Karpas-422 (cell line): Measurements from ENCODE around the gene RCSD1. TPM values are rescaled to one million over a fixed set of nuclear protein-coding genes. Genes with fewer than 3 reads are reported as not detected.

Experiments used
- DNase-seq: peaks from one replicate; pipeline ENCODE4 v3.0.0-alpha.2; 2015
- H2AFZ ChIP-seq: fragments of 200-600 bp; sonication (generic); 2 replicates; pipeline ENCODE4 v1.6.1; 2014; ENCODE audit warnings: antibody characterized with exemption, low read length, mixed read lengths
- H3K27ac ChIP-seq: fragments of 200-600 bp; sonication (generic); 2 replicates; pipeline ENCODE4 v1.5.1; 2014; ENCODE audit warnings: mild to moderate bottlenecking, low read length, moderate library complexity
- H3K27me3 ChIP-seq: fragments of 200-600 bp; sonication (generic); 2 replicates; pipeline ENCODE4 v1.6.1; 2014; ENCODE audit warnings: low read length, mixed read lengths
- H3K36me3 ChIP-seq: fragments of 200-600 bp; sonication (generic); 2 replicates; pipeline ENCODE4 v1.6.1; 2014; ENCODE audit warnings: low read length, mixed read lengths; ENCODE audit not compliant: insufficient read depth
- H3K4me1 ChIP-seq: fragments of 200-600 bp; sonication (generic); 2 replicates; pipeline ENCODE4 v1.6.1; 2014; ENCODE audit warnings: mild to moderate bottlenecking, low read length, mixed read lengths
- H3K4me2 ChIP-seq: fragments of 200-600 bp; sonication (generic); 2 replicates; pipeline ENCODE4 v1.6.1; 2014; ENCODE audit warnings: low read length, low read depth, mild to moderate bottlenecking; ENCODE audit not compliant: poor library complexity, severe bottlenecking
- H3K4me3 ChIP-seq: fragments of 200-600 bp; sonication (generic); 2 replicates; pipeline ENCODE4 v1.5.1; 2014; ENCODE audit warnings: mild to moderate bottlenecking, antibody characterized with exemption, low read length, mixed read lengths
- H3K79me2 ChIP-seq: fragments of 200-600 bp; sonication (generic); 2 replicates; pipeline ENCODE4 v1.6.1; 2014; ENCODE audit warnings: mild to moderate bottlenecking, low read length, mixed read lengths
- H3K9ac ChIP-seq: fragments of 200-600 bp; sonication (generic); 2 replicates; pipeline ENCODE4 v1.6.0; 2014; ENCODE audit warnings: low read length
- H3K9me2 ChIP-seq: fragments of 200-600 bp; sonication (generic), shearing (Covaris generic); replicated peaks from 2 replicates; pipeline ENCODE4 v1.6.0; 2014; ENCODE audit warnings: mild to moderate bottlenecking, low read length, moderate library complexity; ENCODE audit not compliant: insufficient read depth
- H3K9me3 ChIP-seq: fragments of 300-700, 200-600 bp; sonication (generic); 2 replicates; pipeline ENCODE4 v1.6.1; 2014; ENCODE audit warnings: low read length, mixed read lengths
- H4K20me1 ChIP-seq: fragments of 200-600 bp; sonication (generic); 2 replicates; pipeline ENCODE4 v1.6.1; 2014; ENCODE audit warnings: mild to moderate bottlenecking, antibody characterized with exemption, low read length, low read depth; ENCODE audit not compliant: insufficient read depth
- total RNA-seq: library from RNA; depleted of rRNA; stranded (reverse); fragments of >200 nt; shearing (Covaris generic); gene quantifications from 2 replicates; pipeline ENCODE4 v1.2.3, GENCODE V29; 2014; ENCODE audit warnings: low replicate concordance

Gene RCSD1
- total RNA-seq, 1 experiment from 2014 or later: 85.4 TPM

DNA sequence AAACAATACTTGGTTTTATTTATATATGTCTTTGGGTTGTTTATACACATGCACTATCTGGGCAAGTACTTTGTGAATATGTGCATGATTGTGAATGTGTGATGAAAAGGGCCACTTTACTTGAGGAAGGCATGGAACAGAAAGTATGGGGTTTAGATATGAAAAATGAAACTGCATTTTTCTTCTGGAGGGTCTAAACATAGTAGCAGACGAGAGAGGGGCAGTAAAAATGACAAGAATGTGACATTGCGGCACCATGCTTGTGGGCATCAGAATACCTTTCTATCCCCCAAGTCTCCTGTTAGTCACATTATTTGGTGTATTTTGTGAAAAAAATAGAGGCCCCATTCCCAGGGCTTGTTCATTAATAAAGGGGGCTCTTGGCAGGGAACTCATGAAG, 76.3 kb downstream of the RCSD1 start:
- Histone ChIP-seq H3K4me3 (peak overlapping the region; percentile 13; the same call in 1 of the 2 replicates), H3K27me3 (no peaks in the 10 kb centered on the region), H2AFZ (no peak overlapping the region), H3K27ac (no peak overlapping the region), H4K20me1 (no peaks in the 10 kb centered on the region), H3K79me2 (no peaks in the 10 kb centered on the region), H3K4me2 (peak overlapping the region; percentile 50), H3K9me3 (no peaks in the 10 kb centered on the region), H3K9ac (0 out of 2 replicates have a peak overlapping the region, but pooled peaks have one; percentile 18), H3K4me1 (peaks cover 52% of the 10 kb centered on the region), H3K9me2 (no peaks in the 10 kb centered on the region), H3K36me3 (no peaks in the 10 kb centered on the region)
- DNase-seq: no peak

DNA sequence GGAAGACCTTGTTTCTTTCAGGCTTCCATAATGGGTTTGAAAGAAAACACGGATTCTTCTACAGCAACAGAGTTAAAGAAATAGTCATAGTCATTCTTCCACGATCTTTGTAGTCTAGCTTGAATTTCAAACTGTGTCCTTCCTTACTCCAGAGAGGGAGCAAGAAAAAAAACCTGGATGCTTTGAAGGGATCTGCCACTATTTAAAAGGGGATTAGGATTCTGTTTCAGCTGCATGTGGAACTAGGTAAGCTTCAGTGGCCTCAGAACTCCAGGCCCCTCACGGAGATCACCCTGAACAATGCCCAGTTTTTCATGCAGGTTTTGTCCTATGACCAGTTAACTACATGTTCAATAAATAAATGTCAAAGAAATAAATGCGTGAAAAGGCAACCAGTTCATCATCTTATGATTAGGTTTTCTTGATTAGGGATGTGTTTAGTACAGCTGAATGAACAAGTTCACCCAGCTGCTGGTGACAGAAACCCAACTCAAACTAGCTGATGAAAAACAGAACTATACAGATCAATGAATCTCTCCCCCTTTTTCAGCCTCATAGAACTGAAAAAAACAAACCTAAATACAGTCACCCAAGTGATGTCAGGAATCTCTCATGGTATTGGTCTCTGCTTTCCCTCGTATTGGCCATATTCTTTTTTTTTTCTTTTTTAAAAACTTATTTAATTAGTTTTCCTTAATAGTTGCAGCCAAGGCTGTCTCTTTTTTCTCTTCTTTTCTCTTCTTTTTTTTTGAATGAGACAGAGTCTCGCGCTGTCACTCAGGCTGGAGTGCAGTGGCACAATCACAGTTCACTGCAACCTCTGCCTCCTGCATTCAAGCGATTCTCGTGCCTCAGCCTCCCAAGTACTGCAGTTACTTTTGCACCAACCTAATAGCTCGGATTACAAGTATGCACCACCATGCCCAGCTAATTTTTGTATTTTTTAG, 77.2 kb downstream of the RCSD1 start:
- Histone ChIP-seq H2AFZ (no peak overlapping the region), H3K9ac (0 out of 2 replicates have a peak overlapping the region, but pooled peaks have one; percentile 18), H3K27me3 (no peaks in the 10 kb centered on the region), H3K36me3 (no peaks in the 10 kb centered on the region), H3K4me1 (peaks cover 52% of the 10 kb centered on the region), H3K9me3 (no peaks in the 10 kb centered on the region), H3K4me3 (0 out of 2 replicates have a peak overlapping the region, but pooled peaks have one; percentile 13), H3K79me2 (no peaks in the 10 kb centered on the region), H3K4me2 (peak overlapping the region; percentile 50), H3K9me2 (no peaks in the 10 kb centered on the region), H3K27ac (no peak overlapping the region), H4K20me1 (no peaks in the 10 kb centered on the region)
- no peak for DNase-seq

DNA sequence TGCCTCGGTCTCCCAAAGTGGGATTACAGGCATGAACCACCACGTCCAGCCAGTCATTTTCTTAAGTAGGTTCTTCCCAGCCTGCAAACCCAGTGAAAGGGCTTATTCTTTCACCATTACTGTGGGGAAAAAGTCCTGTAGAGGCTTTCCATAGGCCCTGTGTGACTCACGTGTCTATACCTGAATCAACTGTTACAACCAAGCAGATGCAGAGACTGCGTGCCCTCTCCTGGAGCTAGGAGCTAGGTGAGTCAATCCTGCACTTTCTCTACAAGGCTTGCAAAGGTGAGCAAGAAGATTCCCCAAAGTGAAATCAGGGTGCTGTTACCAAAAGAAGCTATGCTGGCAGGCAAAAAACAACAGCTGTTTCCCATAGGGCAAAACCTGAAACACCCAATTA, 77.9 kb downstream of the RCSD1 start:
- peaks cover 52% of the 10 kb centered on the region for H3K4me1 ChIP-seq
- no peak overlapping the region for H3K27ac ChIP-seq
- no peaks in the 10 kb centered on the region for H3K9me3 ChIP-seq
- no peaks in the 10 kb centered on the region for H3K9me2 ChIP-seq
- no peaks in the 10 kb centered on the region for H3K36me3 ChIP-seq
- H3K4me3 ChIP-seq: no peak overlapping the region
- no peaks in the 10 kb centered on the region for H4K20me1 ChIP-seq
- no peaks in the 10 kb centered on the region for H3K79me2 ChIP-seq
- DNase-seq: no peak
- H2AFZ ChIP-seq: no peak overlapping the region
- no peaks in the 10 kb centered on the region for H3K27me3 ChIP-seq
- H3K9ac ChIP-seq: no peak overlapping the region
- H3K4me2 ChIP-seq: no peak overlapping the region

DNA sequence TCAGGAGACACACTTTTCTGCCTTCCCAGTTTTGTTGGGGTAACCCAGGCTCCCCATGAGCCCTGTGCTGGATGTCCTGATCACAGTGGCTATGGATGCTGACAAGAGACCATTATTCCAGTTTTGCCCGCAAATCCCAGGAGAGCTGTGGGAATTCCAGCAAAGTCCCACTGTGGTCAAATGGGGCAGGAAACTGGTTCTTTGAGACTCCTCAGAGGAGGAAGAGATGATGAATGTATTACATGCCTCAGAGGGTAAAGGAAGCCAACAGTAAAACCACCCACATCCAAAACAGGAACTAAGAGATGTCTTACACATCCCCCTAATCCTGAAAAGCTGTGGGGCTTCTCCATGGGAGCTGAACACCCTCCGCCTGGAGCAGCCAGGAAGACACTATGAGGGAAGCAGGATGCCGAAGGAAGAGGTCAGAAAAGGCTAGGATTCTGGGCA, 78.9 kb downstream of the RCSD1 start:
- Histone ChIP-seq H3K79me2 (no peaks in the 10 kb centered on the region), H3K27me3 (no peaks in the 10 kb centered on the region), H3K36me3 (no peaks in the 10 kb centered on the region), H3K4me1 (peaks cover 61% of the 10 kb centered on the region), H4K20me1 (no peaks in the 10 kb centered on the region), H3K9me3 (no peaks in the 10 kb centered on the region), H3K27ac (no peak overlapping the region), H3K4me2 (peak overlapping the region; percentile 11), H2AFZ (no peak overlapping the region), H3K9ac (no peak overlapping the region), H3K9me2 (no peaks in the 10 kb centered on the region), H3K4me3 (no peak overlapping the region)
- no peak for DNase-seq

DNA sequence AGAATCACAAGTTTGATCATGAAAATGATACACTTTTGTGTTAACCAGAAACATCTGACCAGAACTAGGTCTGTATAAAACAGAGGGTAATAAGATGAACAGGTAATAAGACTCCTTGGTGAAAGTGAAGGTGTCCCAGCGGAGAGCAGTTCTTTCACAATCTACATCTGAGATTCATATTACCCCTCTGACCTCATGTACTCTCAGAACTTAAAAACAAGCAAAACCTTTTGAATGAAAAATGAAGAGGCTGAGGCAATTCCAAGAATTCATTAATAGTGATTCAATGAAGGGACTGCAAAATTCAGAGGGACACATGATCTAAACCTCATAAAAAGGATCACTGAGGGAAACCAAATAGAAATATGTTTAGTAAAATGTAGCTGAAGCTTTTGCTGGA, 80.8 kb downstream of the RCSD1 start:
- Histone ChIP-seq H3K36me3 (no peaks in the 10 kb centered on the region), H3K4me3 (no peak overlapping the region), H2AFZ (no peak overlapping the region), H3K27me3 (no peaks in the 10 kb centered on the region), H3K79me2 (no peaks in the 10 kb centered on the region), H3K4me2 (no peak overlapping the region), H4K20me1 (no peaks in the 10 kb centered on the region), H3K9me2 (no peaks in the 10 kb centered on the region), H3K9me3 (no peaks in the 10 kb centered on the region), H3K9ac (no peak overlapping the region), H3K27ac (no peak overlapping the region), H3K4me1 (peaks cover 62% of the 10 kb centered on the region)
- no peak for DNase-seq

DNA sequence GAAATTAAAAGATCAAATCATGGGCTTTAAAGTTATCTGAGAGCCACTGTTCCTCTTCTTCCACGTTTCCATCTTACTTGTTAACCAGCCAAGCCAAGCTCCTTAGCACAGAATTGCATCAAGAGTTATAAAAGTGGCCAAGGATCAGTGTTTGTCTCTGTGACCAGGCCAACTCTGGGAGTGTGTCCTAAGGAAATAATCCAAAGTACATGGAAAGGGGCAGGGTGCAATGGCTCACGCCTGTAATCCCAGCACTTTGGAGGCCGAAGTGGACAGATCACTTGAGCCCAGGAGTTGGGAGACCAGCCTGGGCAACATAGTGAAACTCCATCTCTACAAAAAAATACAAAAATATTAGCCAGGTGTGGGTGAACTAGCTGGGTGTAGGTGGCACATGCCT, 81.8 kb downstream of the RCSD1 start:
- Histone ChIP-seq H3K9ac (no peak overlapping the region), H4K20me1 (no peaks in the 10 kb centered on the region), H3K4me3 (no peak overlapping the region), H2AFZ (no peak overlapping the region), H3K79me2 (no peaks in the 10 kb centered on the region), H3K9me2 (no peaks in the 10 kb centered on the region), H3K36me3 (no peaks in the 10 kb centered on the region), H3K4me1 (peaks cover 54% of the 10 kb centered on the region), H3K27ac (no peak overlapping the region), H3K9me3 (no peaks in the 10 kb centered on the region), H3K27me3 (no peaks in the 10 kb centered on the region), H3K4me2 (no peak overlapping the region)
- DNase-seq: no peak

DNA sequence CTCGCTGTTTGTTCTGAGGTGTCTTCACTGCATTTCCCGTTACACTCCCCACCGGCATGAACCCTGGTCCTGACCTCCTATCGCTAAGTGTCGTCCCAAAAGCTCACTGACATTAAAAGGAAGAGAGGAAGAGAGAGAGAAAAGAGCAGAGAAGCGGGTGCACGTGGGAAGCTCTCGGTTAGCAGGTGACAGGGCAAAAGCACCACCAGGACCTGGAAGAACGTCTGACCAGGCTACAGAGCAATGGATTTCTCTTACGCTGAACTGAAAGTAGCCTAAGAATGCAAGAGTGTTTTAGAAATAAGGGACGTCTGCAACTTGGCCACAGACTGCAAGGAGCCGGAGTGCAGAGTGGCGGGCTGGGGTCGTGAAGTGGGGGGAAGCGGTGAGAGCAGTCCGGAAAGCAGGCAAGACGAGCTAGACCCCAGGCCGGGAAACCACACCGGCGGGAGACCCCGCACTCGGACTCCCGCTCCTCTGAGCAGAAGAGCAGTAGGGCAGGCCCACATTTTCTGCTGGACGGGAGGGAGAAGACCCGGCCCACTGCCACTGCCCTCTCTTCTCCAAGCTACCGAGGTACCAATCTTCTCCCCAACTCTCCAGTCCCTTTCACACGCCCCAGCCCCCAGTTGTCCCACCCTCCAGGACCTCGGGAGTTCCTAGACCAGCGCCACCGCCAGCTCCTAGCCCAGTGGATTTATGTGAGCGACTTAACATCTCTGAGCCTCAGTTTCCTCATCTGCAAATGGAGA, 83.5 kb downstream of the RCSD1 start:
- Histone ChIP-seq H3K4me3 (peak overlapping the region; percentile 74), H3K9me3 (no peaks in the 10 kb centered on the region), H4K20me1 (no peaks in the 10 kb centered on the region), H3K36me3 (no peaks in the 10 kb centered on the region), H3K27me3 (no peaks in the 10 kb centered on the region), H3K79me2 (no peaks in the 10 kb centered on the region), H3K4me1 (peaks cover 45% of the 10 kb centered on the region), H2AFZ (peak overlapping the region; percentile 98), H3K27ac (no peak overlapping the region), H3K9ac (peak overlapping the region; percentile 76), H3K4me2 (peak overlapping the region; percentile 98), H3K9me2 (no peaks in the 10 kb centered on the region)
- peak; percentile 52 for DNase-seq

DNA sequence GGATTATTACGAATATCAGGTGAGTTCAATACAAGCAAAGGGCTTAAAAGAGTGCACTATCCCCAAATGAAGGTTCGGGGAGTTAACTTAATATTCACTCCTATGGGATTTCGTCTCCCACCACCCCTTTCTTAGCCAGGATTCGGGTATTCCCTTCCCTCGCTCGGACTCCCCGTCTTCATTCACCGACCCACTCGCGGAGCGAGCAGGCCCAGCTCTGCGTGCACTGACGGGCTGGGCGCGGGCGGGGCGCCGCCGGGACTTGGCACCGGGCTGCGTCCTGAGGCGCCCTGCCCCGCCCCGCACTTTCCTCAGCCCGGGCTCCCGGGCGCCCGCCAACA, 84.0 kb downstream of the RCSD1 start:
- Histone ChIP-seq H4K20me1 (no peaks in the 10 kb centered on the region), H3K9me3 (no peaks in the 10 kb centered on the region), H3K4me1 (peaks cover 45% of the 10 kb centered on the region), H3K9ac (peak overlapping the region; percentile 76), H3K79me2 (no peaks in the 10 kb centered on the region), H3K4me2 (peak overlapping the region; percentile 98), H3K27me3 (no peaks in the 10 kb centered on the region), H3K4me3 (peak overlapping the region; percentile 74), H3K9me2 (no peaks in the 10 kb centered on the region), H2AFZ (peak overlapping the region; percentile 98), H3K36me3 (no peaks in the 10 kb centered on the region), H3K27ac (peak overlapping the region; percentile 85; the same call in 1 of the 2 replicates)
- DNase-seq: peak; percentile 54
